Measurements from ENCODE around the gene RAB3IL1.

RAB3IL1 gene

DNA sequence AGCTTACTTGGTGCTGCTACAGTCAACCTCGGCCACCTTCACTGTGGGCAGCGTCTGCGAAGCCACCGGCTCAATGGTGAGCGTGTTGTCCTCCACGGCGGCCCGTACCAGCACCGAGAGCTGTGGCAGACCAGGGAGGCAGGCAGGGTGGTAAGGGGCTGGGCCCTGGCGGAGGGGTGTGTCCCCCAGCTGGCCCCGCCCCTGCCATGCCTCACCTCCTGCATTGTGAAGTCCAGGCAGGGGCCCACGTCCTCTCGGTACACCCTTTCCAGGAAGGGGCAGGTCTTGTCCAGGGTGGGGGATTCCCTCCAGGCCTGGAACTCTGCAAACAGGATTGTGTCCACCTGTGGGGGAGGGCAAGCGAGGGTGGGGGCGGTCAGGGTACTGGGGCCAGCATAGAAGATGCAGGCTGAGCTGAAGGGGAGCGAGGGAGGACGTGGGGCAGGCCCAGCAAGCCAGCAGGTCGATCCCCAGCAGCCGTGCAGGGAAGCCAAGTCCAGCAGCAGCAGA lies 12.8 kb downstream of the RAB3IL1 start:
- DNase-seq (ENCODE audit: low read depth in 2 of 2), result no peak

DNA sequence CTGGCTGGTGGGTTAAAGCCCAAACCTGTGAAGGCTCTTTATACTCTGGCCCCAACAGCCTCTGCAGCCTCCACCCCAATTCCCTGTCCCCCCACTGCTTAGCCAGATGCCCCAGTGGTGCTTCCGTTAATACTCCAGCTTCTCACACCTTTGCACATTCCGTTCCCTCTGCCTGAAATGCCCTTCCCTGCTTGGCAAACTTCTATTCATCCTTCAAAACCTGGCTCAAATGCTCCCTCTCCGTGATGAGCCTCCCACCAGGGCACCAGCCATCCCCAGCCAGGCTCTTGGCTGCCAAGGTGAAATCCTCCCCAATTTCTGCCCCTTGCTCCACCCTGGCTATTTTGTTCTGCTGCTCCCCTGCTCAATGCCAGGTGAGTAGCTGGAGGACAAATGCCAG lies 13.5 kb downstream of the RAB3IL1 start:
- DNase-seq (ENCODE audit: low read depth in 2 of 2), result no peak

DNA sequence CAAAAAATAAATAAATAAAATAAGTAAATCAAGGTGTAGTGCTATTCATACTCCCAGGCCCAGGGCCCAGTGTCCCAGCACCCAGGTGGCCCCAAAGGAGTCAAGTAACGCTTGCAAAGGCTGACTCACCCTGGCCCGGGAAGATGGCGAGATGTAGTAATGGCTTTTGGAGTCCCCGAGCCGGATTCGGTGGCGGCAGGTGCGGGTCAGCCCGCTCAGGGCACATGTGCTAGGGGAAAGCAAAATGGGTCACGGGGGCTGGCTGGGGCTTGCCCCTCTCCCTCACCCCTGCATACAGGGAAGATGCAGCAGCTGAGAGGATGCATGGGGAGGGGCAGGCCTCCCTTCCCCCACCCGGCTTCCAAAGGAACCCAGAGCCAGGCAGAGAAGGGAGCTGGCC lies 15.1 kb downstream of the RAB3IL1 start:
- no peak for DNase-seq (ENCODE audit: low read depth in 2 of 2)

DNA sequence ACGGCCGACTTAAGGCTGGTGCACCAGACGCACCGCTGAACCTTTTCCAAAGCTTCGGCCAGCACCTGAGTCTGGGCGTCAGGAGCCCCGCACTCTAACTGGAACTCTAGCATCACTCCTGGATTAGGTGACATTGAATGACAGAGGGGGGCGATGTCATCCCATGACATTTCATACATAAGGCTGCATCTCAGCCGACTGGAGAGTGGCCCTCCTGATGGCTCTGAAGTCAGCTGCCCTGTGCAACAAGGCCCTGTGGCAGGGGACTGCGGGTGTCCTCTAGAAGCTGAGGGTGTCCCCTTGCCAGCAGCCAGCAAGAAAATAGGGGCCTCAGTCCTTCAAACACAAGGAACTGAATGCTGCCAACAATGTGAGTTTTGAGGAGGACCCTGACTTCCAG lies 16.0 kb downstream of the RAB3IL1 start:
- no peak for DNase-seq (ENCODE audit: low read depth in 2 of 2)

DNA sequence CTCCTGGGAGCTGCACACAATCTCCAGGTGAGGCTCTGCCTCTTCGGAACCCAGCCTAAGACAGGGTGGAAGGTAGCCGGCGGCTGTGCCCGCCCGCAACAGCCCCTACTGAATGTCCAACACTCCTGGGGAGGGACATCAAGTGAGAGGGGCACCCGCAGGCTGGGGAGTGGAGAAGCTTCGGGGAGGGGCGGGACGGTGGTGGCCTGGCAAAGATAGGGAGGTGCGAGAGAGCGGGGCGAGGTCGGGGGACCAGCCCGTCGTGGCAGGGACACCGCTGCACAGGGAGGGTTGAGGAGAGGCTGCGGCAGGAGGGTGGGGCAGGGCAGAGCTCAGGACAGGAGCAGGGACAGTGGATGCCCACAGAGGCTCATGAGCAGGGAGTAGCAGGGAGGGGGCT lies 17.1 kb downstream of the RAB3IL1 start:
- no peak for DNase-seq (ENCODE audit: low read depth in 2 of 2)

DNA sequence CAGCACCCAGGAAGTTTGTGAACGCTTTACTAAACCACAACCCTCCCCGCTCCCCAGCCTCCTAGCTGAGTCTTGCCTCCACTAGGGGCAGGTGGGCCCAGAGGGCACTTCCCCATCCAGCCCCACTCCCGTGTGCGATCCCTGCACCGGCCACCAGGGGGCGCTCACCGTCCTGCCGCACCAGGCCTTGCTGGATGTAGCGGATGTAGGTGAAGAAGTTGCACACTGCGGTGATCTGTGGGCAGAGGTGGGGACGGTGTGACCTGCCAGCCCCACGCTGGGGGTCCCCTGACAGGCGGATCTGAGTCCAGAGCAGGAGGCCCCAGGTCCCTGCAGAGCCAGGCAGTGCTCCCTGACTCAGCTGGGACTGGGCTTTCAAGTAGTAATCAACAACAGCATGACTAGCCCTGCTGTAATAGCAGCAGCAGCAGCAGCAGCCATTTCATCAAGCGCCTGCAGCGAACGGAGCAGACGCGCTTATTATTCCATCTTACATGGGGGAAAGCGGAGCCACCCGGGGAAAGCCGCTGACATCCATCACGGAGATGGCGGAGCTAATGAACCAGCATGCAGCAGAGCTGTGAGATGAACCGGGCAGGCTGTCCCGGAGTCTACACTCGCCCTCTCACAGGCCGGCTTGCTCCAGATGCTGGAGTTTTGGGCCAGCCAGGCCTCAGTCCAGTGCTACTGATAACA lies 18.1 kb downstream of the RAB3IL1 start:
- peak; percentile 83 to 95 for DNase-seq (ENCODE audit: low read depth in 2 of 2)

DNA sequence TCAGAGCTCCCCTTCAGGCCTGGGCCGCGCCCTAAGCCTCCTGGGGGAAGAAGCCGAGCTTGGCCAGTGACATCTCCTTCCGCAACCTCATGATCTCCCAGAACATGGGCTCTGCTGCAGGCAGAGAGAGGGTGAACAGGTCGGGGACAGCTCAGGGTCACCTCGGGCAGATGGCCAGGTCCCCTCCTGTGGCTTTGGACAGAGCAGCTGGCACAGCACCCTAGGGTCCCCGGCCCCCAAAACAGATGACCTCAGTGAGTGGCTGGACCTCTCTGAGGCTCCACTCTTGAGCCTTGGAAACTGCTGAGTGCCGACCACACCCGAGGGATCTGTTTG lies 19.2 kb downstream of the RAB3IL1 start:
- DNase-seq (ENCODE audit: low read depth in 2 of 2), result no peak

DNA sequence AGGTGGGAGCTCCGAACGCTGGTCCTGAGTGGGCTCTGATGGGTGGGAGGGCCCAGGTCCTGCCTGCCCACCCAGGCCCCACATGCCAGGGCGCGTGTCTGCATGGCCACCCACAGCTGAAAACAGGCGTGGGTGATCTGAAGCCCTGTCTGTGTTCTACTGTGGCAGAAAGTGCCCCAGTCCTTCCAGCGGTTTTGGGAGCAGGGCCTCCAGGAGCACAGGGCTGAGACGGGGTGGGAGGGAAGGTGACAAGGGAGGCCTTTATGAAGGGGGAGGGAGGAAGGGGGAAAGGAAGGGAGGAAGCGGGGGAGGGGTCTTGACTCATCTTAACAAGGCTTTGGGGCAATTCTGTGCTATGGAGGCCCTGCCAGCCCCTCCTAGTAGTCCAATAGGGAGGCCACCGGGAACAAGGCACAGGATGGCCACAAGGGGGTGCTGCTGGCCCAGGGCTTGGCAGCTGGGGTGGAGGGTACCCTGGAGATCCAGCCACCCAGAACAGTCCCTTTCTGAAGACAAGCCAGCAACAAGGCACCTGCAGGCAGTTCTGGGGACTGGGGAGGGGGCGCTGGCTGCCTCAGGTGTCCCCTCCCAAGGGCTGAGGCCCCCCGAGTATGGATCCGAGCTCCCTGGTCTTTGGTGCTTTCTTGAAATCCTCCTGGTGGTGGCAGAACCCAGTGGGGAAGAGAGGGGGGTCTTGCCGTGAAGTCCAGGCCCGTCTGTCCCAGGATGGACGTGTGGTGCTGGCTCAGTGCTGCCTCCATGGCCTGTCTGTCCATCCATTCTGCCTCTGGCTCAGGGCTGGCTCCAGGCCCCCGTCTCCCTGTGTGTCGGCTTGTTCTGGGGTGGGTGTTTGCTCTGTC lies 19.7 kb downstream of the RAB3IL1 start:
- peak; percentile 50 to 69 for DNase-seq (ENCODE audit: low read depth in 2 of 2)

DNA sequence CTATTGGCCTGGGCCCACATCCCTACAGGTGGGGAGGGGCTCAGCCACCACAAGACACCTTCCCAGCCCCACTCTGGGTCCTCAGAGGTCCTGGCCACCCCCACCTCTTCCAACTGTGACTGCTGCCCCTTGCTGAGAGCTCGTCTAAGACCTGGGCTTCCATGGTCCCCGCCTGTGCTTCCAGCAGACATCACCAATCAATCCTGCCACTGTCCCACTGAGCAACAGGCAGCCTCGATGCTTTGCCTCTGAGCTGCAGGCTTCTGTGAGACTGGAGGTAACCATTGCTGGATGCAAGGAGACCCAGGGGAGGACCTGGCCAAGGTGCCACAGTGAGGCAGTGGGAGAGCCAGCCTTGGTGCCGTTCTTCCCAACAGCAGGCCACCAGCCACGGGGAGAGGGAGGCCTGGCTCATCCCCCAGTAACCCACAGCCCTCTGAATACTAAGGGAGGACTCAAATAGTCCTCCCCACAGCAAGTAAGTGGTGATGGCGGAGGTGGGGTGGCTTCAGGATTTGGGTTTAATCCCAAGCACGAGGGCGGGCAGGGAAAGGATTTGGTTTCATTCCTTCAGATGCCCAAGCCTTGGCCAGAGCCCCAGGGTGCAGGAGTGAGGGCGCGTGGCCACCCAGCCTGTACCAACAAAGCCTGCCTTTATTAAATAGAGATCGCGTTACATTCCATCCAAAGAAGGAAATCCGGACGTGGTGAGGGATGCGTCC lies 20.5 kb downstream of the RAB3IL1 start:
- no peak for DNase-seq (ENCODE audit: low read depth in 2 of 2)

DNA sequence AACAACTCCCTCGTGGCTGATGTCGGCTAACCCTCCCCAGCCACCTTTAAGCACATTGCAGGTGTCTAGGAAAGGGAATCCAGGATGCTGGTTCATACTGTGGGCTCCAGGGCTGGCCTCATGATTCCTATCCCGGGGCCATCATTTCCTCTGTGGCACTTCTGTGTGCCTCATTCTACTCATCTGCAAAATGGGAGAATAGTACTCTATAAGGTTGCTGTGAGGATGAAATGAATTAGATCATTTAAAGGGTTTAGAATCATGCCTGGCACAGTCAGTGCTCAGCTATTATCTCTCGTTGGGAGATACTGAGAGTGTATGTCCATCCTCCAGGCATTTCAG lies 21.7 kb downstream of the RAB3IL1 start:
- no peak for DNase-seq (ENCODE audit: low read depth in 2 of 2)

DNA sequence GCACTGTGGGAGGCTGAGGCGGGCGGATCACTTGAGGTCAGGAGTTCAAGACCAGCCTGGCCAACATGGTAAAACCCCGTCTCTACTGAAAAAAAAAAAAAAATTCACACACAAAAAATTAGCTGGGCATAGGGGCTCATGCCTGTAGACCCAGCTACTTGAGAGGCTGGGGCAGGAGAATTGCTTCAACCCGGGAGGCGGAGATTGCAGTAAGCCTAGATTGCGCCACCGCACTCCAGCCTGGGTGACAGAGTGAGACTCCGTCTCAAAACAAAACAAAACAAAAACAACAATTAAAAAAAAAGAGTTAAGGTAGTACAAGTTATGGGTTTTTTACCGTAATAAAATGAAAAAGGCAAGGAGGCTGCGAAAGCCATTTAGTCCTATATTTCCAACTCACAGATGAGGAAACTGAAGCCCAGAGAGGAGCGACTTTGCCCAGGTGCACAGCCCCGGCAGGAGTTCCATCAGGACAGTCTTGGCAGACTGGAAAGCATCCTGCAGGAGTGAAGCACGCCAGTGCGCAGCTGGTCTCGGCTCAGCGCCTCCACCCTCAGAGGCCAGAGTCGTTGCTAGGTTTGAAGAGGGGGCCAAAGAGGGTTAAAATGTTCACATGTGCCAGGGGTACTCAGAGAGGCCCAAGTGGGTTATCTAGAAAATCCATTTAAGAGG lies 22.2 kb downstream of the RAB3IL1 start:
- no peak for DNase-seq (ENCODE audit: low read depth in 2 of 2)

DNA sequence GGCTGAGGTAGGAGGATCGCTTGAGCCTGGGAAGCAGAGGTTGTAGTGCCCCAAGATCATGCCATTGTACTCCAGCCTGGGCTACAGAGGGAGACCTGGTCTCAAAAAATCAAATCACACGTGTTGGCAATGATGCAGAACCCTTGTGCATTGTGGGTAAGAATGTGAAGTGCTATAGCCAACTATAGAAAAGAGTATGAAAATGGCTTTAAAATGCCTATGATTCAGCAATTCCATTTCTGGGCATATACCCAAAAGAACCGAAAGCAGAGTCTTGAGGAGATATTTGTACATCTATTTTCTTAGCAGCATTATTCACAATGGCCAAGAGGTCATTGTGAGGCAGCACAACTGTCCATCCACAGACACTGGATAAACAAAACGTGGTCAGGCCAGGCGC lies 23.4 kb downstream of the RAB3IL1 start:
- no peak for DNase-seq (ENCODE audit: low read depth in 2 of 2)

DNA sequence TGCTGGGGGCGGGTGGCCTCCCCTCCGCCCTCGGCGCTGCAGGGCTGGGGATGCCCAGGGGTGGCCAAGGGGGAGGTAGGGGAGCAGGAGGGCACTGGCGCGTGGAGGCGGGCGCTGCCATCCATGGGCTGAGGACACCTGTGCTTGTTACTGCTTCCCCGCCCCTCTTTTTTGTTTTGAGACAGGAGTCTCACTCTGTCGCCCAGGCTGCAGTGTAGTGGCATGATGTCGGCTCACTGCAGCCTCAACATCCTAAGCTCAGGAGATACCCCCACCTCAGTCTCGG lies 25.3 kb downstream of the RAB3IL1 start:
- no peak for DNase-seq (ENCODE audit: low read depth in 2 of 2)

DNA sequence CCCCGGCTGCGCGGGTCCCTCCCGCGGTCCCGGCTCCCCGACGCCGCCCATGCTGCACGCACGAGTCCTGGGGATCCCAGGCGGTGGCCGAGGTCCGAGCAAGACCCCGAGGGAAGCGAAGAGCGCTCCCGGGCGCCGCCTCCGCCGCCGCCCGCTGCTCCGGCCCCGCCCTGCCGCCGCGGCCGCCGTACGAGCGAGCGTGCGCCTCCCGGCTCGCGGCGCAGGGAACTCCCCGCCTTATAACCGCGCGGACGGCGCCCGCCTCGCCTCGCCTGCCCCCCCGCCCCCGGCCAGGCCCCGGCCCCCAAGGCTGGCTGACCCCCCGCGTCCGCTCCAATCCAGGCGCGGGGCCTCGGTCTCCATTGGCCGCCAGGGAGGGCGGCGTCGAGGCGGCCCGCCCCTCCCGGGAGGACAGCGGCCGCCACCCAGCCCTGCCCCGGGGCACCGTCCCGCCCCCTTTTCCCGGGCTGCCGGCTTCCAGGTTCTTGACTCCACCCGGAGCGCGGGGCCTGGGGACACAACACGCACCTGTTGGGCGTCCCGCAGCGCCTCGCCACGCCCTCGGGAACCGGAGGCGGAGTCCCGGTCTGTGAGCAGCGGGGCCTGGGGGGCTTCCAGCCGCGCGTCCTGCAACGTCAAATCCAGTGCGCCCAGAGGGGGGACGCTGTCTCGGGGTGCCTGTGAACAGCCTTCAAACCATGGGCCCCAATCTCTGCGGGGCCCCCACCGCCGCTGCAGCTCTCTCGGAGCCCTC lies 25.9 kb downstream of the RAB3IL1 start, which contains the start of gene FADS3:
Gene FADS3 (minus strand): TSS at position 215 of the 754 bp plus-strand sequence. CDS start 164 bp downstream, at position 51.
- no peak for DNase-seq (ENCODE audit: low read depth in 2 of 2)

DNA sequence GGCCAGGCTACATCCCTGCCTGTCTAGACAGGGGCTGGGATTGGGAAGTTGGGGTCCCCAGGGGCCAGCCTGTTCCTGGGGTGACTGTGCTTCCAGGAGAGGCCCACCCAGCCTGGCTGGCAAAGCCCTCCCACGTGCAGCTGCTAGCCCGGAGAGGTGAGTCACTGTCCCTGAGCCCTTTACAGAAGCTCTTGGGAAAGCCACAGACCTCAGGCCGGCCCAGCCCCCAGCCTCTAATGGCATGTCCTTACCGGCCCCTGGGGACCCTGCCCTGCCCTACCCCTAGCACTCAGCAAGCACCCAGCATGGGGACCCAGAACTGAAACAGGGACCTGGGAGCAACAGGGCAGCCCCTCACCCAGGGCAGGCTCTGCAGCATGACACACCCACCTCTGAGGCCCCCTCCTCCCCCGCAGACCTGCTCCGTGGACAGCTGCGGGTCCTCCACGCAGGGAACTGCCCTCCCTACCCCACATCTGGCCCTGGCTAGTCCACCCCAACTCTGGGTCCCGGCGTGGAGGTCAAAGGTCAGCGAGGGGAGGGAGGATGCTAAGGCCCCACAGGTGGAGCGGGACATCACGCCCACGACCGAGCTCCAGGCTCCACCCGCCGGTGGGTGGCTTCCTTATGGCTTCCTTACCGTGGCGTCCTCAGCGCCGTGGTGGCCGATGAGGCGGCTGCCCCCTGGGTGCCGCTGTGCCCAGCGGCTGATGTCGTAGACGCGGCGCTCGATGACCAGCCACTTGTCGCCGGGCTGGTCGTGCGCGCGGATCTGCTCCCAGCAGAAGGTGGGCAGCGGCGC lies 26.6 kb downstream of the RAB3IL1 start:
- no peak for DNase-seq (ENCODE audit: low read depth in 2 of 2)

DNA sequence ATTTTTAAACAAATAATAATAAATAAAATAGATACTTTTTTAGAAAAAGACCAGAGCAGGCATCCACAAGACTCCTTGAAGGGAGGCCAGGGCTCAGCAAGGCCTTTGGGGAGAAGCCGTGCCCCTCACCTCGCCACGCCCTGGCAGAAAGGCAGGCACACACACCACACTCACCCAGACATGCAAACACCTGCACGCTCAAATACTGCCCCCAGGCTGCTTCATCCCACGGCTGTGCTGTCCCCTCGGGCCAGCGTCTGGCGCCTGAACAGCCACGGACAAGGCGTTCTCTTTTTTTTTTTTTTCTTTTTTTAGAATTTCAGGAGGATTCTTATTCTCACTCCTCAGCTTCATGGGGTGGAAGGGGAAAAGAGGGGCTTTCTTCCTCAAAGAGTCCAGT lies 27.5 kb downstream of the RAB3IL1 start:
- no peak for DNase-seq (ENCODE audit: low read depth in 2 of 2)

DNA sequence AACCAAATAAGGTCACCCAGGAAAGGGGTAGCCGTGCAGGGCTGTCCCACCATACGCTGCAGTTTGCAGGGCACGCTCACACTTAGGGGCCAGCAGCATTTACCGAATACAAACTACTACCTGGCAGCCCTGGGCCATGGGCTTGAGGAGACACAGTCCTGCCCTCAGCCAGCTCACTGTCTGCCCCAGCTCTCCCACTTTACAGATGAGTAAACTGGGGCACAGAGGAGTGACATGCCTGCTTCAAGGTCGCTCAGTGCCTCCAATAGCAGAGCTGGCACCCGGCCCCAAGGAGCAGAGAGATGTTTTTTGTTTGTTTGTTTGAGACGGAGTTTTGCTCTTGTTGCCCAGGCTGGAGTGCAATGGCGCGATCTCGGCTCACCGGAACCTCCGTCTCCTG lies 28.8 kb downstream of the RAB3IL1 start:
- no peak for DNase-seq (ENCODE audit: low read depth in 2 of 2)

DNA sequence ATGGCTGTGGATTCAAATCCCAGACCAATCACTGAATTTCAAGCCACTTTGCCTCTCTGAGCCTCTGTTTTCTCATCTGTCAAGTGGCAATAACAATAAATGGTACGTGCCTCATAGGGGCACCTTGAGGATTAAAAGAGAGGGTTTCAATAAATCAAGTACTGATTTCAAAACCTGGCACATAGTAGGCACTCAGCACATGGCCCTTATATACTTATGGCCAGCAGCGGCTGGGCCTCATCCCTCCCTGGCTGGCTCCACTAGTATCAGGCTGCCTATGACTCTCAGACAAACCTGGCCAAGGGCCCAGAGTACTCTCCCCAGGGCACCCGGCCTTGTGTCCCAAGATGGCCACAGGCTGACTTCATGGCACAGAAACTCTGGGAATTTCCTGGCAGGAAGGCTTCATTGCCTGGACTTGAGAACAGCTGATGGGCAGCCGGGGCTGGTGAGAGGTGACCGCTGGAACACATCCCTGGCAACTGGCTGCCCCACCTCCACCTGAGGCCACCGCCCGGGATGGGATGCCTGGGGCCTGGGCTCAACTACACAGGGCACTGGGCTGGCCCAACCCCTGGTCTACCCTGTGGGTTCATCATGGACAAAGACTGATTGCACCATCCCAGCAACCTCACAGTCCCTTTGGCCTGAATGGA lies 29.4 kb downstream of the RAB3IL1 start:
- no peak for DNase-seq (ENCODE audit: low read depth in 2 of 2)

DNA sequence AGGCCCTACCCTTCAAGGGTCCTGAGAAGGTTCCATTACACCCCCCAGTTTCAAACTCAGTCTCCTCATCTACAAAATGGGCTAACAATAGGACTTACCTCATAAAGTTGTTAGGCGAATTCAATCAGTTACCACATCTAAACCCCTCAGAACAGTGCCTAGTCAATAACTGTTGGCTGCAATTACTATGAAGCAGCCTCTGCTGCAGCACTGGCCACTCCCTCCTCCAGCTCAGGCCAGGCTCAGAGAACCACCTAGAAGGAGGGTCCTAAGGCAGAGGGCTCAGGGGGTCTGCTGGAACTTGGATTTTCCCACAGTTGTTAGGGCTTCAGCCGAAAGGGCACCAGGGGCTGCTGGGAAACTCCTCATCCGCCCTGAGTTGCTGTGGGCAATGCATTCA lies 30.7 kb downstream of the RAB3IL1 start:
- DNase-seq (ENCODE audit: low read depth in 2 of 2), result no peak
